H9 (cell line): ENCODE results near the gene FARP1. TPM values are rescaled to one million over a fixed set of nuclear protein-coding genes. Genes with fewer than 3 reads are reported as not detected.

ENCODE experiments used
- DNase-seq: peaks from one replicate; pipeline ENCODE4 v3.0.0-alpha.2; 2017
- H2AFZ ChIP-seq: one replicate; pipeline ENCODE4 v1.6.1; 2013; ENCODE audit warnings: mild to moderate bottlenecking, low read length, control low read depth, moderate library complexity
- H2AK5ac ChIP-seq: 2 replicates; pipeline ENCODE4 v1.6.1; 2013; ENCODE audit warnings: low read length, control low read depth, mixed read lengths; ENCODE audit not compliant: insufficient read length
- H2BK120ac ChIP-seq: one replicate; pipeline ENCODE4 v1.6.1; 2013; ENCODE audit warnings: low read depth, mild to moderate bottlenecking, low read length, control low read depth, inconsistent platforms; ENCODE audit not compliant: poor library complexity, severe bottlenecking
- H2BK12ac ChIP-seq: 2 replicates; pipeline ENCODE4 v1.6.1; 2013; ENCODE audit warnings: low read length, control low read depth, mixed read lengths, low read depth; ENCODE audit not compliant: insufficient read length
- H2BK15ac ChIP-seq: 2 replicates; pipeline ENCODE4 v1.6.1; 2013; ENCODE audit warnings: low read depth, low read length, control low read depth
- H2BK20ac ChIP-seq: one replicate; pipeline ENCODE4 v1.6.1; 2013; ENCODE audit warnings: low read depth, mild to moderate bottlenecking, low read length, control low read depth, inconsistent platforms; ENCODE audit not compliant: poor library complexity, severe bottlenecking
- H2BK5ac ChIP-seq: 2 replicates; pipeline ENCODE4 v1.6.1; 2013; ENCODE audit warnings: low read length, control low read depth, mixed read lengths; ENCODE audit not compliant: insufficient read length
- H3K14ac ChIP-seq: 2 replicates; pipeline ENCODE4 v1.6.1; 2013; ENCODE audit warnings: low read length, control low read depth; ENCODE audit not compliant: insufficient read depth
- H3K18ac ChIP-seq: 2 replicates; pipeline ENCODE4 v1.6.1; 2013; ENCODE audit warnings: low read depth, mild to moderate bottlenecking, mixed read lengths, low read length, control low read depth; ENCODE audit not compliant: insufficient read length
- H3K23ac ChIP-seq: 2 replicates; pipeline ENCODE4 v1.6.1; 2013; ENCODE audit warnings: low read length, control low read depth, mixed read lengths, low read depth; ENCODE audit not compliant: insufficient read length
- H3K23me2 ChIP-seq: 2 replicates; pipeline ENCODE4 v1.6.1; 2013; ENCODE audit warnings: low read depth, mild to moderate bottlenecking, mixed read lengths, low read length, control low read depth; ENCODE audit not compliant: insufficient read length, poor library complexity, severe bottlenecking
- H3K27ac ChIP-seq: 2 replicates; pipeline ENCODE4 v1.5.1; 2013; ENCODE audit warnings: low read length, control low read depth, mixed read lengths, low read depth; ENCODE audit not compliant: insufficient read length
- H3K27me3 ChIP-seq: 2 replicates; pipeline ENCODE4 v1.6.1; 2013; ENCODE audit warnings: low read length, control low read depth, inconsistent platforms; ENCODE audit not compliant: insufficient read depth
- H3K4ac ChIP-seq: 2 replicates; pipeline ENCODE4 v1.6.1; 2013; ENCODE audit warnings: low read depth, mild to moderate bottlenecking, control low read depth, inconsistent platforms, low read length, moderate library complexity
- H3K4me1 ChIP-seq: 2 replicates; pipeline ENCODE4 v1.6.1; 2013; ENCODE audit warnings: low read length, control low read depth, inconsistent platforms; ENCODE audit not compliant: insufficient read depth
- H3K4me2 ChIP-seq: 2 replicates; pipeline ENCODE4 v1.6.1; 2013; ENCODE audit warnings: low read length, control low read depth, mixed read lengths; ENCODE audit not compliant: insufficient read length, insufficient read depth
- H3K56ac ChIP-seq: 2 replicates; pipeline ENCODE4 v1.6.1; 2013; ENCODE audit warnings: low read depth, mild to moderate bottlenecking, mixed read lengths, low read length, control low read depth; ENCODE audit not compliant: insufficient read length
- H3K79me1 ChIP-seq: 2 replicates; pipeline ENCODE4 v1.6.1; 2013; ENCODE audit warnings: low read depth, mild to moderate bottlenecking, moderate library complexity, low read length, control low read depth, inconsistent platforms; ENCODE audit not compliant: insufficient read depth, poor library complexity, severe bottlenecking
- H3K79me2 ChIP-seq: 2 replicates; pipeline ENCODE4 v1.6.1; 2013; ENCODE audit warnings: low read length, control low read depth, inconsistent platforms; ENCODE audit not compliant: insufficient read depth
- H3K9ac ChIP-seq: 2 replicates; pipeline ENCODE4 v1.6.1; 2013; ENCODE audit warnings: low read length, control low read depth, mixed read lengths; ENCODE audit not compliant: insufficient read length; ENCODE audit errors: extremely low read depth
- H3K9me3 ChIP-seq: one replicate; pipeline ENCODE4 v1.6.1; 2013; ENCODE audit warnings: low read depth, low read length, inconsistent platforms; ENCODE audit not compliant: control insufficient read depth
- H3T11ph ChIP-seq: one replicate; pipeline ENCODE4 v1.6.1; 2013; ENCODE audit warnings: mild to moderate bottlenecking, low read length, control low read depth, inconsistent platforms
- H4K20me1 ChIP-seq: one replicate; pipeline ENCODE4 v1.6.1; 2013; ENCODE audit not compliant: control insufficient read depth, insufficient read length, insufficient read depth
- H4K5ac ChIP-seq: 2 replicates; pipeline ENCODE4 v1.6.1; 2013; ENCODE audit warnings: low read depth, mild to moderate bottlenecking, mixed read lengths, low read length, control low read depth; ENCODE audit not compliant: insufficient read length
- H4K8ac ChIP-seq: replicated peaks from 2 replicates; pipeline ENCODE4 v1.6.1; 2013; ENCODE audit warnings: low read length, control low read depth, mixed read lengths, low read depth; ENCODE audit not compliant: insufficient read length
- H4K91ac ChIP-seq: 2 replicates; pipeline ENCODE4 v1.6.1; 2013; ENCODE audit warnings: low read depth, mild to moderate bottlenecking, moderate library complexity, mixed read lengths, low read length, control low read depth; ENCODE audit not compliant: insufficient read length
- H3K27ac Mint-ChIP-seq, 3 experiments: 2 replicates in 2 of 3; 3 replicates in 1 of 3; pipeline ENCODE4 v1.8.0; 2020 to 2021; ENCODE audit warnings: mixed read lengths in 3 of 3, mild to moderate bottlenecking in 1 of 3, moderate library complexity in 1 of 3
- H3K27me3 Mint-ChIP-seq: 2 replicates; pipeline ENCODE4 v1.8.0; 2021; ENCODE audit warnings: low read depth, mild to moderate bottlenecking, moderate library complexity, mixed read lengths
- H3K36me3 Mint-ChIP-seq, 3 experiments: 2 replicates in 2 of 3; 3 replicates in 1 of 3; pipeline ENCODE4 v1.8.0; 2020 to 2021; ENCODE audit warnings: low read depth in 3 of 3, mixed read lengths in 3 of 3; ENCODE audit not compliant: insufficient read depth in 1 of 3
- H3K4me1 Mint-ChIP-seq, 2 experiments: 2 replicates each; pipeline ENCODE4 v1.8.0; 2020; ENCODE audit warnings: mixed read lengths in 2 of 2
- H3K4me3 Mint-ChIP-seq, 2 experiments: 2 replicates in 1 of 2; 3 replicates in 1 of 2; pipeline ENCODE4 v1.8.0; 2020 to 2021; ENCODE audit warnings: mild to moderate bottlenecking in 2 of 2, mixed read lengths in 2 of 2, moderate library complexity in 1 of 2
- H3K9me3 Mint-ChIP-seq, 2 experiments: 2 replicates in 1 of 2; 3 replicates in 1 of 2; pipeline ENCODE4 v1.8.0; 2020; ENCODE audit warnings: mild to moderate bottlenecking in 2 of 2, mixed read lengths in 2 of 2, moderate library complexity in 1 of 2
- WGBS: extraction: QIAGEN DNeasy Blood & Tissue Kit; methylation state at CpG from one replicate; pipeline ENCODE4 v1.1.7; 2013; ENCODE audit warnings: missing lambda C conversion rate, low lambda C conversion rate, mixed read lengths; ENCODE audit not compliant: insufficient read length; ENCODE audit errors: extremely low coverage; 5-methylcytosine and 5-hydroxymethylcytosine counted together
- total RNA-seq: library from RNA; stranded (reverse); gene quantifications from 2 replicates; pipeline ENCODE4 v1.2.1, GENCODE V29; 2021
- TF ChIP-seq, protein P1 (sequence below): fragments of 200-600 bp; sonication (generic); conservative IDR thresholded peaks from 3 replicates; pipeline ENCODE4 v1.8.0; 2021; ENCODE audit warnings: antibody characterized with exemption, mild to moderate bottlenecking

The FARP1 gene
- total RNA-seq, 1 experiment from 2014 or later = 95.9 TPM

- H2BK20ac ChIP-seq = no peak overlapping the region
- no peak overlapping the region for H2BK5ac ChIP-seq
- no peak overlapping the region for H2BK120ac ChIP-seq
- no peaks in the 10 kb centered on the region; the same call in 1 of the 2 replicates for H3K27me3 ChIP-seq
- no peak overlapping the region for H2BK12ac ChIP-seq
- no peak overlapping the region for H2BK15ac ChIP-seq
- no peak overlapping the region for H3T11ph ChIP-seq
- H3K9me3 ChIP-seq = no peaks in the 10 kb centered on the region
- no peak overlapping the region for H3K4ac ChIP-seq
- H3K27me3 Mint-ChIP-seq = peaks cover 25% of the 10 kb centered on the region
- H3K9ac ChIP-seq = peak overlapping the region; percentile 25
- H2AFZ ChIP-seq = no peak overlapping the region
- H3K4me1 ChIP-seq = peaks cover 7% of the 10 kb centered on the region; the same call in 1 of the 2 replicates
- H3K4me3 Mint-ChIP-seq = peak overlapping the region; percentile 86 to 90
- peaks cover 0 to 4% (median 1%) of the 10 kb centered on the region in 3 experiments; a peak in 4 of 7 replicates for H3K36me3 Mint-ChIP-seq
- no peak overlapping the region for H3K27ac ChIP-seq
- no peak overlapping the region for H3K23ac ChIP-seq
- peaks cover 16% of the 10 kb centered on the region for H3K23me2 ChIP-seq
- H3K79me2 ChIP-seq = peaks cover 7% of the 10 kb centered on the region; the same call in 1 of the 2 replicates
- H4K20me1 ChIP-seq = no peaks in the 10 kb centered on the region
- H3K56ac ChIP-seq = no peak overlapping the region
- H3K18ac ChIP-seq = no peak overlapping the region
- no peak overlapping the region for H4K8ac ChIP-seq
- H3K14ac ChIP-seq = no peak overlapping the region
- H3K27ac Mint-ChIP-seq = no peak overlapping the region
- WGBS = no CpG with 5 or more reads among the region's 60 CpGs
- no peak for DNase-seq
- peaks cover 43 to 44% of the 10 kb centered on the region in 2 experiments for H3K4me1 Mint-ChIP-seq
- no peak overlapping the region for H4K91ac ChIP-seq
- H4K5ac ChIP-seq = no peak overlapping the region
- H3K79me1 ChIP-seq = no peaks in the 10 kb centered on the region
- H3K9me3 Mint-ChIP-seq = 0 out of 5 replicates have a peak, but pooled peaks cover 0 to 2% of the 10 kb centered on the region in 2 experiments
- H2AK5ac ChIP-seq = no peak overlapping the region
- TF ChIP-seq, protein P1, sequence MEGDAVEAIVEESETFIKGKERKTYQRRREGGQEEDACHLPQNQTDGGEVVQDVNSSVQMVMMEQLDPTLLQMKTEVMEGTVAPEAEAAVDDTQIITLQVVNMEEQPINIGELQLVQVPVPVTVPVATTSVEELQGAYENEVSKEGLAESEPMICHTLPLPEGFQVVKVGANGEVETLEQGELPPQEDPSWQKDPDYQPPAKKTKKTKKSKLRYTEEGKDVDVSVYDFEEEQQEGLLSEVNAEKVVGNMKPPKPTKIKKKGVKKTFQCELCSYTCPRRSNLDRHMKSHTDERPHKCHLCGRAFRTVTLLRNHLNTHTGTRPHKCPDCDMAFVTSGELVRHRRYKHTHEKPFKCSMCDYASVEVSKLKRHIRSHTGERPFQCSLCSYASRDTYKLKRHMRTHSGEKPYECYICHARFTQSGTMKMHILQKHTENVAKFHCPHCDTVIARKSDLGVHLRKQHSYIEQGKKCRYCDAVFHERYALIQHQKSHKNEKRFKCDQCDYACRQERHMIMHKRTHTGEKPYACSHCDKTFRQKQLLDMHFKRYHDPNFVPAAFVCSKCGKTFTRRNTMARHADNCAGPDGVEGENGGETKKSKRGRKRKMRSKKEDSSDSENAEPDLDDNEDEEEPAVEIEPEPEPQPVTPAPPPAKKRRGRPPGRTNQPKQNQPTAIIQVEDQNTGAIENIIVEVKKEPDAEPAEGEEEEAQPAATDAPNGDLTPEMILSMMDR = no peak
- H3K4me2 ChIP-seq = peak overlapping the region; percentile 78
These were observed 720 bp downstream of the FARP1 start for GRCh38 chr13:98143601-98144026.
